IMR-90 (cell line): ENCODE results near the gene HAUS5.

ENCODE experiments used
- CEBPB ChIP-seq: IDR thresholded peaks from 2 replicates; pipeline ENCODE4 v1.6.1; 2012; ENCODE audit warnings: low read depth, low read length, improper control_type of control experiment
- CHD1 ChIP-seq: IDR thresholded peaks from 2 replicates; pipeline ENCODE4 v1.6.1; 2012; ENCODE audit warnings: low read depth, low read length, improper control_type of control experiment
- FOS ChIP-seq: fragments of 150-350 bp; IDR thresholded peaks from 2 replicates; pipeline ENCODE4 v1.6.1; 2016; ENCODE audit warnings: low read depth, low read length
- MAZ ChIP-seq: IDR thresholded peaks from 2 replicates; pipeline ENCODE4 v1.6.1; 2012; ENCODE audit warnings: low read depth, mild to moderate bottlenecking, low read length, improper control_type of control experiment, moderate library complexity, borderline replicate concordance
- POLR2A ChIP-seq: IDR thresholded peaks from 2 replicates; pipeline ENCODE4 v1.6.1; 2012; ENCODE audit warnings: mild to moderate bottlenecking, low read depth, low read length
- RFX5 ChIP-seq: IDR thresholded peaks from 2 replicates; pipeline ENCODE4 v1.8.0; 2012; ENCODE audit warnings: low read depth, mild to moderate bottlenecking, low read length, moderate library complexity
- SMC3 ChIP-seq: fragments of 150-350 bp; IDR thresholded peaks from 2 replicates; pipeline ENCODE4 v1.6.1; 2016; ENCODE audit warnings: low read depth, mild to moderate bottlenecking, antibody characterized with exemption, low read length, moderate library complexity
- TF ChIP-seq, protein P1 (sequence below): conservative IDR thresholded peaks from 2 replicates; pipeline ENCODE4 v1.5.1; 2012; ENCODE audit warnings: mild to moderate bottlenecking, low read depth, low read length, improper control_type of control experiment

DNA sequence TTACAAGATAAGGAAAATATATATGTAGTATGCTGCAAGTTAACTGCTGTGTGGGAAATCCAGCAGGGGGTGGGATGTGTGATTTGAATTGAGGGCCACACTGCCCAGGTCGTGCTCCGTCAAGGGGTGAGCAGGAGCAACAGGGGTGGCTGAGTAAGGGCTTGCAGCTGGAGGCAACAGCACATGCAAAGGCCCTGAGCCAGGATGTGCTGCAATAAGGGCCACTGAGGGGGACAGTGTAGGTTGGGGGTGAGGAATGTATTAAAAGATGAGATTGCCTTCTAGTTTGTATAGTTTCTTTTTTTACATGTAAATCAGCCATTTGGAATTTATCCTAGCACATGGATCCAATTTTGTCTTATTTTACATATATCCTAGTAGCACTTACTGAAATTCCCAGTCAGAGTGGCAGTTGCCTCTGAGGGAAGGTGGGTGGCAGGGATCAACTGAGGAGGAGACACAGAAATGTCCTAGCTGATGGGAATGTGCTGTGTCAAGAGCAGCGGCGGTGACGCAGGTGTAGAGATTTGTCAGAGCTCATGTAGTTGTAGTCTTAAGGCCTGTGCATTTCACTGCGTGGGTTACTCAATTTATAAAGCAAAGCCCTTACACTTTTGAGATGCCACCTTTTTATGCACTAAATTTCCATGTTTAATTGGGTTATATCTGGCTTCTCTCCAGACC is 10.9 kb downstream of the HAUS5 start:
- no peak for TF ChIP-seq POLR2A
- no peak for TF ChIP-seq FOS
- TF ChIP-seq, protein P1, sequence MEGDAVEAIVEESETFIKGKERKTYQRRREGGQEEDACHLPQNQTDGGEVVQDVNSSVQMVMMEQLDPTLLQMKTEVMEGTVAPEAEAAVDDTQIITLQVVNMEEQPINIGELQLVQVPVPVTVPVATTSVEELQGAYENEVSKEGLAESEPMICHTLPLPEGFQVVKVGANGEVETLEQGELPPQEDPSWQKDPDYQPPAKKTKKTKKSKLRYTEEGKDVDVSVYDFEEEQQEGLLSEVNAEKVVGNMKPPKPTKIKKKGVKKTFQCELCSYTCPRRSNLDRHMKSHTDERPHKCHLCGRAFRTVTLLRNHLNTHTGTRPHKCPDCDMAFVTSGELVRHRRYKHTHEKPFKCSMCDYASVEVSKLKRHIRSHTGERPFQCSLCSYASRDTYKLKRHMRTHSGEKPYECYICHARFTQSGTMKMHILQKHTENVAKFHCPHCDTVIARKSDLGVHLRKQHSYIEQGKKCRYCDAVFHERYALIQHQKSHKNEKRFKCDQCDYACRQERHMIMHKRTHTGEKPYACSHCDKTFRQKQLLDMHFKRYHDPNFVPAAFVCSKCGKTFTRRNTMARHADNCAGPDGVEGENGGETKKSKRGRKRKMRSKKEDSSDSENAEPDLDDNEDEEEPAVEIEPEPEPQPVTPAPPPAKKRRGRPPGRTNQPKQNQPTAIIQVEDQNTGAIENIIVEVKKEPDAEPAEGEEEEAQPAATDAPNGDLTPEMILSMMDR = no peak
- no peak for TF ChIP-seq MAZ
- TF ChIP-seq SMC3 = no peak
- no peak for TF ChIP-seq CHD1
- TF ChIP-seq RFX5 = no peak
- TF ChIP-seq CEBPB = no peak
